GM12878 (cell line): Measurements from ENCODE around the gene TTC19. TPM values are rescaled to one million over a fixed set of nuclear protein-coding genes. Genes with fewer than 3 reads are reported as not detected.

Experiments used
- ATAC-seq: fragments of 200-7000 bp; cut with Tn5 transposase; 3 replicates; pipeline ENCODE4 v1.9.1; 2020; ENCODE audit warnings: mild to moderate bottlenecking, moderate library complexity
- BruUV-seq: library from RNA; stranded (reverse); fragments of 400-500 nt; replicated peaks from 2 replicates; lab custom pipeline; 2021; lab: Mats Ljungman, UMichigan
- CTCF ChIA-PET: fragments of 300-600 bp; sonication (Branson Sonifier 250); formaldehyde crosslinking; extraction: SDS; loops from one replicate; lab custom pipeline; 2021; ENCODE audit warnings: inconsistent platforms; lab: Yijun Ruan, JAX
- POLR2A ChIA-PET: fragments of 350-600 bp; formaldehyde crosslinking; extraction: SDS; loops from one replicate; lab custom pipeline; 2021; ENCODE audit warnings: inconsistent platforms; lab: Charles Lee
- RAD21 ChIA-PET: fragments of 300-600 bp; sonication (Branson Sonifier 250); formaldehyde crosslinking; loops from one replicate; lab custom pipeline; 2023; ENCODE audit warnings: antibody characterized with exemption; ENCODE audit not compliant: unreplicated experiment; lab: Charles Lee
- SMC1A ChIA-PET: fragments of 300-600 bp; sonication (Branson Sonifier 250); formaldehyde crosslinking; loops from one replicate; lab custom pipeline; 2023; ENCODE audit not compliant: unreplicated experiment, uncharacterized antibody; lab: Charles Lee
- DNase-seq: peaks from one replicate; pipeline ENCODE4 v3.0.0-alpha.2; 2011; ENCODE audit warnings: low read depth, low spot score
- FAIRE-seq: peaks from 3 replicates; lab custom pipeline; 2011; peaks lifted over from hg19 to GRCh38; lab: Jason Lieb, UNC
- H2AFZ ChIP-seq: 2 replicates; pipeline ENCODE4 v1.6.0; 2011; ENCODE audit warnings: low read depth, low read length, control low read depth; ENCODE audit not compliant: control insufficient read depth
- H3K27ac ChIP-seq: 2 replicates; pipeline ENCODE4 v1.5.1; 2011; ENCODE audit warnings: control low read depth; ENCODE audit not compliant: control insufficient read depth, insufficient read depth
- H3K27me3 ChIP-seq, 2 experiments: replicated peaks in 1 of 2; 2 replicates each; pipeline versions ENCODE4 v1.6.0 to v1.6.1; 2011; ENCODE audit warnings: low read length in 1 of 2; ENCODE audit not compliant: control insufficient read depth in 2 of 2, insufficient read depth in 2 of 2
- H3K36me3 ChIP-seq, 2 experiments: 2 replicates each; pipeline ENCODE4 v1.5.1; 2011; ENCODE audit warnings: low read length in 1 of 2; ENCODE audit not compliant: control insufficient read depth in 2 of 2, insufficient read depth in 2 of 2
- H3K4me1 ChIP-seq: 2 replicates; pipeline ENCODE4 v1.6.1; 2011; ENCODE audit warnings: mild to moderate bottlenecking, low read length, moderate library complexity, mixed read lengths; ENCODE audit not compliant: control insufficient read depth, insufficient read depth
- H3K4me2 ChIP-seq: 2 replicates; pipeline ENCODE4 v1.6.0; 2011; ENCODE audit warnings: control low read depth; ENCODE audit not compliant: control insufficient read depth, insufficient read depth
- H3K4me3 ChIP-seq: fragments of 200-600 bp; sonication (generic); 2 replicates; pipeline ENCODE4 v1.5.1; 2016
- H3K79me2 ChIP-seq: 2 replicates; pipeline ENCODE4 v1.6.0; 2011; ENCODE audit warnings: low read length; ENCODE audit not compliant: control insufficient read depth, insufficient read depth
- H3K9ac ChIP-seq: 2 replicates; pipeline ENCODE4 v1.8.0; 2011; ENCODE audit warnings: low read length, control low read depth, mixed read lengths; ENCODE audit not compliant: control insufficient read depth, insufficient read depth
- H3K9me3 ChIP-seq: replicated peaks from 3 replicates; pipeline ENCODE4 v1.5.1; 2011; ENCODE audit warnings: mild to moderate bottlenecking, low read length; ENCODE audit not compliant: control insufficient read depth, insufficient read depth
- H4K20me1 ChIP-seq: 2 replicates; pipeline ENCODE4 v1.6.0; 2011; ENCODE audit not compliant: control insufficient read depth, insufficient read depth
- BMI1 ChIP-seq: fragments of 450-650 bp; IDR thresholded peaks from 2 replicates; pipeline ENCODE4 v1.6.1; 2016; ENCODE audit warnings: mild to moderate bottlenecking, moderate library complexity, borderline replicate concordance
- CBFB ChIP-seq: IDR thresholded peaks from 2 replicates; pipeline ENCODE4 v1.6.1; 2016; ENCODE audit warnings: antibody characterized with exemption, low read depth
- EED ChIP-seq: sonication (generic); IDR thresholded peaks from 2 replicates; pipeline ENCODE4 v1.6.1; 2016; ENCODE audit warnings: antibody characterized with exemption, low read depth
- FOXK2 ChIP-seq: fragments of 450-650 bp; IDR thresholded peaks from 2 replicates; pipeline ENCODE4 v1.6.1; 2017; ENCODE audit warnings: mild to moderate bottlenecking, moderate library complexity
- IKZF1 ChIP-seq: fragments of 450-650 bp; conservative IDR thresholded peaks from 2 replicates; pipeline ENCODE4 v1.6.1; 2017; ENCODE audit warnings: antibody characterized with exemption, mild to moderate bottlenecking
- NR2C2 ChIP-seq: IDR thresholded peaks from 2 replicates; pipeline ENCODE4 v1.6.1; 2011; ENCODE audit warnings: borderline replicate concordance, low read depth; ENCODE audit not compliant: control insufficient read depth, insufficient read length
- POLR2AphosphoS2 ChIP-seq: IDR thresholded peaks from 2 replicates; pipeline ENCODE4 v1.6.1; 2011; ENCODE audit warnings: low read depth, mild to moderate bottlenecking, low read length, improper control_type of control experiment, moderate library complexity
- POLR2AphosphoS5 ChIP-seq: IDR thresholded peaks from 2 replicates; pipeline ENCODE4 v1.6.1; 2011; ENCODE audit warnings: mild to moderate bottlenecking, low read length, inconsistent platforms
- RCOR1 ChIP-seq: conservative IDR thresholded peaks from 2 replicates; pipeline ENCODE4 v1.6.1; 2012; ENCODE audit warnings: low read depth, low read length, improper control_type of control experiment
- RELA ChIP-seq: fragments of 450-650 bp; IDR thresholded peaks from 2 replicates; pipeline ENCODE4 v1.8.0; 2014; ENCODE audit warnings: borderline replicate concordance; ENCODE audit not compliant: partially characterized antibody
- SIN3A ChIP-seq: IDR thresholded peaks from 2 replicates; pipeline ENCODE4 v1.6.1; 2012; ENCODE audit warnings: low read depth, low read length, improper control_type of control experiment
- SREBF2 ChIP-seq: IDR thresholded peaks from 2 replicates; pipeline ENCODE4 v1.6.1; 2012; ENCODE audit warnings: mild to moderate bottlenecking, low read length
- WGBS: methylation state at CpG from one replicate; pipeline ENCODE4 v1.1.6; 2016; ENCODE audit warnings: low lambda C conversion rate; ENCODE audit not compliant: insufficient replicate concordance, insufficient coverage; ENCODE audit errors: missing lambda C conversion rate; 5-methylcytosine and 5-hydroxymethylcytosine counted together
- in situ Hi-C: fragments of 300-500 bp; cut with MboI; formaldehyde crosslinking; loops from 9 replicates; pipeline ENCODE4 v1.14.3; 2018; ENCODE audit warnings: mixed read lengths
- intact Hi-C: fragments of 100-400 bp; cut with micrococcal nuclease; formaldehyde crosslinking; loops from one replicate; pipeline ENCODE4 v1.14.2; 2022; ENCODE audit not compliant: unreplicated experiment
- polyA plus RNA-seq, 11 experiments: library from polyadenylated mRNA; depleted of rRNA in 4 of 11; unstranded in 6 of 11; stranded (reverse) in 5 of 11; fragments of >200 nt; fragmentation: Nextera tagmentation in 4 of 11; fragmentation: Illumina TruSeq in 1 of 11; extraction: Ambion mirVana in 4 of 11; extraction: Trizol in 1 of 11; gene quantifications; 1 replicate in 1 of 11; 2 replicates in 10 of 11; pipeline versions ENCODE4 v1.2.1 to v1.2.3, GENCODE V29; 2011 to 2016; ENCODE audit warnings: inconsistent platforms in 2 of 11, missing spikeins in 2 of 11, low read depth in 1 of 11
- total RNA-seq, 4 experiments: library from RNA; depleted of rRNA in 3 of 4; stranded (reverse); fragments of >200 nt in 3 of 4; fragmentation: Illumina TruSeq in 1 of 4; extraction: Trizol in 1 of 4; gene quantifications; 2 replicates each; pipeline versions ENCODE4 v1.2.1 to v1.2.3, GENCODE V29; 2013 to 2021
- TF ChIP-seq, protein P1 (sequence below): fragments of 450-650 bp; IDR thresholded peaks from 2 replicates; pipeline ENCODE4 v1.6.1; 2016; ENCODE audit warnings: mild to moderate bottlenecking, moderate library complexity, borderline replicate concordance
- TF ChIP-seq, protein P2 (sequence below): fragments of 450-650 bp; IDR thresholded peaks from 2 replicates; pipeline ENCODE4 v1.6.1; 2017; ENCODE audit warnings: mild to moderate bottlenecking, low read depth, inconsistent platforms; ENCODE audit not compliant: poor library complexity, severe bottlenecking
- TF ChIP-seq, protein P3 (sequence below): IDR thresholded peaks from 2 replicates; pipeline ENCODE4 v1.6.1; 2012; ENCODE audit warnings: low read depth, low read length, improper control_type of control experiment

The TTC19 gene
- total and polyA plus RNA-seq, 10 of the 15 experiments (the other 5 are each of a cell fraction or from before 2014, with no cell fraction given) = 5.3 to 29.8 (median 20.1) TPM

DNA sequence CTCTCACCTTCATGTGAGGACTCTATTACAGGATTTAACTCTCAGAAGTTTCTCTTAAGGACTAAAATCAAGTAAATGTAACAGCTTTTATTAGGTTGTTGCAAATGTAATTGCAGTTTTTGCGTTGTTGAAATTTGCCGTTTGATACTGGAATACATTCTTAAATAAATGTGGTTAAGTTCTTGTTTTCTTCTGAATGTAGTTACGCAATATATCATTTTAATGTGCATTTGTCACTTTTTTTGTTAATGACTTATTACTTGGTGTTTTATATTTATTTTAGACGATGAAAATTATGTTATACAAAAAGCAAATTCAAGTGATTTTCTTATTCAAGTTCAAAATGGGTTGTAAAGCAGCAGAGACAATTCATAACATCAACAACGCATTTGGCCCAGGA is 76.3 kb downstream of the TTC19 start:
- H3K4me2 ChIP-seq = no peak overlapping the region
- no peak overlapping the region for H3K27ac ChIP-seq
- in situ Hi-C loops = no loop called here
- CTCF ChIA-PET = no interaction called here
- H2AFZ ChIP-seq = no peak overlapping the region
- 97% methylated on average over 5 of the region's 5 CpGs for WGBS
- no peaks in the 10 kb centered on the region for H3K9me3 ChIP-seq
- SMC1A ChIA-PET = interaction anchor here (1.3 kb wide), 1 partner anchor 14 kb away, joined by 3 read pairs; no protein-coding TSS in a partner anchor
- intact Hi-C loops = no loop called here
- no peaks in the 10 kb centered on the region for H4K20me1 ChIP-seq
- H3K36me3 ChIP-seq = peaks cover 2 to 42% of the 10 kb centered on the region in 2 experiments
- no peak for TF ChIP-seq CBFB
- TF ChIP-seq SREBF2 = no peak
- no peak for TF ChIP-seq RCOR1
- TF ChIP-seq POLR2AphosphoS5 = no peak
- no peak for TF ChIP-seq RELA
- no peak for TF ChIP-seq IKZF1
- TF ChIP-seq, protein P1, sequence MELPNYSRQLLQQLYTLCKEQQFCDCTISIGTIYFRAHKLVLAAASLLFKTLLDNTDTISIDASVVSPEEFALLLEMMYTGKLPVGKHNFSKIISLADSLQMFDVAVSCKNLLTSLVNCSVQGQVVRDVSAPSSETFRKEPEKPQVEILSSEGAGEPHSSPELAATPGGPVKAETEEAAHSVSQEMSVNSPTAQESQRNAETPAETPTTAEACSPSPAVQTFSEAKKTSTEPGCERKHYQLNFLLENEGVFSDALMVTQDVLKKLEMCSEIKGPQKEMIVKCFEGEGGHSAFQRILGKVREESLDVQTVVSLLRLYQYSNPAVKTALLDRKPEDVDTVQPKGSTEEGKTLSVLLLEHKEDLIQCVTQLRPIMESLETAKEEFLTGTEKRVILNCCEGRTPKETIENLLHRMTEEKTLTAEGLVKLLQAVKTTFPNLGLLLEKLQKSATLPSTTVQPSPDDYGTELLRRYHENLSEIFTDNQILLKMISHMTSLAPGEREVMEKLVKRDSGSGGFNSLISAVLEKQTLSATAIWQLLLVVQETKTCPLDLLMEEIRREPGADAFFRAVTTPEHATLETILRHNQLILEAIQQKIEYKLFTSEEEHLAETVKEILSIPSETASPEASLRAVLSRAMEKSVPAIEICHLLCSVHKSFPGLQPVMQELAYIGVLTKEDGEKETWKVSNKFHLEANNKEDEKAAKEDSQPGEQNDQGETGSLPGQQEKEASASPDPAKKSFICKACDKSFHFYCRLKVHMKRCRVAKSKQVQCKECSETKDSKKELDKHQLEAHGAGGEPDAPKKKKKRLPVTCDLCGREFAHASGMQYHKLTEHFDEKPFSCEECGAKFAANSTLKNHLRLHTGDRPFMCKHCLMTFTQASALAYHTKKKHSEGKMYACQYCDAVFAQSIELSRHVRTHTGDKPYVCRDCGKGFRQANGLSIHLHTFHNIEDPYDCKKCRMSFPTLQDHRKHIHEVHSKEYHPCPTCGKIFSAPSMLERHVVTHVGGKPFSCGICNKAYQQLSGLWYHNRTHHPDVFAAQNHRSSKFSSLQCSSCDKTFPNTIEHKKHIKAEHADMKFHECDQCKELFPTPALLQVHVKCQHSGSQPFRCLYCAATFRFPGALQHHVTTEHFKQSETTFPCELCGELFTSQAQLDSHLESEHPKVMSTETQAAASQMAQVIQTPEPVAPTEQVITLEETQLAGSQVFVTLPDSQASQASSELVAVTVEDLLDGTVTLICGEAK = no peak
- no peak for TF ChIP-seq FOXK2
- no peak for TF ChIP-seq BMI1
- TF ChIP-seq SIN3A = no peak
- TF ChIP-seq POLR2AphosphoS2 = no peak
- no peak for TF ChIP-seq EED
- no peak for TF ChIP-seq NR2C2
- TF ChIP-seq, protein P2, sequence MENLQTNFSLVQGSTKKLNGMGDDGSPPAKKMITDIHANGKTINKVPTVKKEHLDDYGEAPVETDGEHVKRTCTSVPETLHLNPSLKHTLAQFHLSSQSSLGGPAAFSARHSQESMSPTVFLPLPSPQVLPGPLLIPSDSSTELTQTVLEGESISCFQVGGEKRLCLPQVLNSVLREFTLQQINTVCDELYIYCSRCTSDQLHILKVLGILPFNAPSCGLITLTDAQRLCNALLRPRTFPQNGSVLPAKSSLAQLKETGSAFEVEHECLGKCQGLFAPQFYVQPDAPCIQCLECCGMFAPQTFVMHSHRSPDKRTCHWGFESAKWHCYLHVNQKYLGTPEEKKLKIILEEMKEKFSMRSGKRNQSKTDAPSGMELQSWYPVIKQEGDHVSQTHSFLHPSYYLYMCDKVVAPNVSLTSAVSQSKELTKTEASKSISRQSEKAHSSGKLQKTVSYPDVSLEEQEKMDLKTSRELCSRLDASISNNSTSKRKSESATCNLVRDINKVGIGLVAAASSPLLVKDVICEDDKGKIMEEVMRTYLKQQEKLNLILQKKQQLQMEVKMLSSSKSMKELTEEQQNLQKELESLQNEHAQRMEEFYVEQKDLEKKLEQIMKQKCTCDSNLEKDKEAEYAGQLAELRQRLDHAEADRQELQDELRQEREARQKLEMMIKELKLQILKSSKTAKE = no peak
- TF ChIP-seq, protein P3, sequence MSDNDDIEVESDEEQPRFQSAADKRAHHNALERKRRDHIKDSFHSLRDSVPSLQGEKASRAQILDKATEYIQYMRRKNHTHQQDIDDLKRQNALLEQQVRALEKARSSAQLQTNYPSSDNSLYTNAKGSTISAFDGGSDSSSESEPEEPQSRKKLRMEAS = no peak
- RAD21 ChIA-PET = no interaction called here
- no peaks in the 10 kb centered on the region for H3K79me2 ChIP-seq
- no peak overlapping the region for H3K4me3 ChIP-seq
- FAIRE-seq (peak; percentile 18), ATAC-seq (no peak), DNase-seq (no peak)
- no peaks in the 10 kb centered on the region for H3K4me1 ChIP-seq
- no TSS peak for BruUV-seq
- no peak overlapping the region for H3K9ac ChIP-seq
- POLR2A ChIA-PET = interaction anchor here (0.5 kb wide), 1 partner anchor 34 kb away, joined by 3 read pairs; no protein-coding TSS in a partner anchor
- no peaks in the 10 kb centered on the region for H3K27me3 ChIP-seq
